Brain microvascular endothelial cell (primary cell): ENCODE results near the gene ATP6V0A1.

Experiments used
- DNase-seq: peaks from one replicate; pipeline ENCODE4 v3.0.0-alpha.2; 2020
- H3K27ac ChIP-seq: fragments of 250-450 bp; sonication (Bioruptor Pico); 2 replicates; pipeline ENCODE4 v1.5.1; 2020; ENCODE audit warnings: mild to moderate bottlenecking, moderate library complexity
- H3K27me3 ChIP-seq: fragments of 250-450 bp; sonication (Bioruptor Pico); replicated peaks from 2 replicates; pipeline ENCODE4 v1.5.1; 2020; ENCODE audit warnings: mild to moderate bottlenecking
- H3K36me3 ChIP-seq: fragments of 250-450 bp; sonication (Bioruptor Pico); replicated peaks from 2 replicates; pipeline ENCODE4 v1.5.1; 2020; ENCODE audit warnings: mild to moderate bottlenecking
- H3K4me3 ChIP-seq: 2 replicates; pipeline ENCODE4 v1.5.1; 2011; ENCODE audit warnings: low read depth, mild to moderate bottlenecking, control low read depth, low read length, moderate library complexity
- in situ Hi-C: cut with HindIII; loops from 2 replicates; pipeline ENCODE4 v1.10.0; 2017; ENCODE audit warnings: low sequenced_read_pairs, low pct_ligation_motif_present
- TF ChIP-seq, protein P1 (sequence below): IDR thresholded peaks from 2 replicates; pipeline ENCODE4 v1.5.1; 2011; ENCODE audit warnings: low read depth, mild to moderate bottlenecking, moderate library complexity, low read length, control low read depth, inconsistent platforms; ENCODE audit errors: missing control alignments

ATP6V0A1 gene

DNA sequence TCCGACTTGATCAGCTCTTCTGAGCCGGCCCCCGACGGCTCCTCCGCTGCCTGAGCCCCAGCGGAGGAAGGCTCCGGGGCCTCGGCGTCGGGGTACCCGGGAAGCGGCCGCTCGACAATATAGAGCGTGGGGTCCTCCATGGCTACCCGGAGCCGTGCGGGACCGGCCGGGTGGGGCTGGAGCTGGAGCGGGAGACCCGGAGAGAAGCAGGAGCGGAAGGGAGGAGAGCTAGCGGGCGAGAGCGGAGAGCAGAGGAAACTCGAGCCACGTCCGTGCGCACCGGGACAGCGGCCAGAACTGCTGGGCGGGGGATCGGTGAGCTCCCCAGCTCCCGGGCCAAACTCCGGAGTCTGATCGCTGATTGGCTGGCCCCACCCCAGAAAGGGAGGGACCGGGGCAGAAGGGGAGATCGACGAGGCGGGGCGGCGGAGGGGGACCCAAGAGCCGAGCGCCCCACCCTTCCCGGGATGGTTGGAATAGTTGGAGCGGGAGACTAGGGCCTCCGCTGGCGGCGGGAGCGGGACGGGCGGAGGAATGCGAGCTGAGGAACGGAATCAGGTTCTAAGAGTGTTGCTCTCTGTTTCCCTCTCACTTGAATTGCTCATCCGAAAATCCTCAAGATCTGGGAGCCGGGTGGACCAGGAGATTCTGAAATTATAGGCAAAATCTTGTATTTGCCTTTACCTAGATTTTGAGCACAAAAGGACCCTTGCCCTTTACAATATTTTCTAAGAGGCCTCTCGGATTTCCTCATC is 35.5 kb upstream of the ATP6V0A1 start, which contains the start of gene CAVIN1:
TSS of gene CAVIN1 (minus strand) at position 299 of the 755 bp plus-strand sequence. CDS start at position 140, 159 bp downstream.
- H3K27me3 ChIP-seq, result no peaks in the 10 kb centered on the region
- in situ Hi-C loops, result no loop called here
- H3K27ac ChIP-seq, result peak within 1 kb of the TSS; percentile 87
- peak within 1 kb of the TSS; percentile 97 for H3K4me3 ChIP-seq
- TF ChIP-seq, protein P1, sequence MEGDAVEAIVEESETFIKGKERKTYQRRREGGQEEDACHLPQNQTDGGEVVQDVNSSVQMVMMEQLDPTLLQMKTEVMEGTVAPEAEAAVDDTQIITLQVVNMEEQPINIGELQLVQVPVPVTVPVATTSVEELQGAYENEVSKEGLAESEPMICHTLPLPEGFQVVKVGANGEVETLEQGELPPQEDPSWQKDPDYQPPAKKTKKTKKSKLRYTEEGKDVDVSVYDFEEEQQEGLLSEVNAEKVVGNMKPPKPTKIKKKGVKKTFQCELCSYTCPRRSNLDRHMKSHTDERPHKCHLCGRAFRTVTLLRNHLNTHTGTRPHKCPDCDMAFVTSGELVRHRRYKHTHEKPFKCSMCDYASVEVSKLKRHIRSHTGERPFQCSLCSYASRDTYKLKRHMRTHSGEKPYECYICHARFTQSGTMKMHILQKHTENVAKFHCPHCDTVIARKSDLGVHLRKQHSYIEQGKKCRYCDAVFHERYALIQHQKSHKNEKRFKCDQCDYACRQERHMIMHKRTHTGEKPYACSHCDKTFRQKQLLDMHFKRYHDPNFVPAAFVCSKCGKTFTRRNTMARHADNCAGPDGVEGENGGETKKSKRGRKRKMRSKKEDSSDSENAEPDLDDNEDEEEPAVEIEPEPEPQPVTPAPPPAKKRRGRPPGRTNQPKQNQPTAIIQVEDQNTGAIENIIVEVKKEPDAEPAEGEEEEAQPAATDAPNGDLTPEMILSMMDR, result no peak
- peaks cover 3% of the 10 kb centered on the region for H3K36me3 ChIP-seq
- DNase-seq, result peak; percentile 93

DNA sequence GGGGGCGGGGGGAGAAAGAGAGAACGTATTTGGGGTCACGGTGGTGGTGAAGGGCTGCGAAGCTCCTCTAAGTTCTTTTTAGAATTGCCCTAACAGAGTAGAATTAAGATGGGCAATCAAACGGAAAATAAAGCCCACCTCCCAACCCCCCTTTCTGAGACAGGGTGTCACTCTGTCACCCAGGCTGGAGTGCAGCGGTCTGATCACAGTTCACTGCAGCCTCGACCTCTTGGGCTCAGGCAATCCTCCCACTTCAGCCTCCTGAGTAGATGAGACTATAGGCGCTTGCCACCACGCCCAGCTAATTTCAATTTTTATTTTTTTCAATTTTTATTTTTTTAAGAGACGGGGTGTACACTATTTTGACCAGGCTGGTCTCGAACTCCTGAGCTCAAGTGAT is 34.9 kb upstream of the ATP6V0A1 start:
- no peak for DNase-seq
- Histone ChIP-seq H3K27ac (no peak overlapping the region), H3K4me3 (peak overlapping the region; percentile 97), H3K36me3 (peaks cover 3% of the 10 kb centered on the region), H3K27me3 (no peaks in the 10 kb centered on the region)
- in situ Hi-C loops, result no loop called here
- TF ChIP-seq, protein P1, result no peak

DNA sequence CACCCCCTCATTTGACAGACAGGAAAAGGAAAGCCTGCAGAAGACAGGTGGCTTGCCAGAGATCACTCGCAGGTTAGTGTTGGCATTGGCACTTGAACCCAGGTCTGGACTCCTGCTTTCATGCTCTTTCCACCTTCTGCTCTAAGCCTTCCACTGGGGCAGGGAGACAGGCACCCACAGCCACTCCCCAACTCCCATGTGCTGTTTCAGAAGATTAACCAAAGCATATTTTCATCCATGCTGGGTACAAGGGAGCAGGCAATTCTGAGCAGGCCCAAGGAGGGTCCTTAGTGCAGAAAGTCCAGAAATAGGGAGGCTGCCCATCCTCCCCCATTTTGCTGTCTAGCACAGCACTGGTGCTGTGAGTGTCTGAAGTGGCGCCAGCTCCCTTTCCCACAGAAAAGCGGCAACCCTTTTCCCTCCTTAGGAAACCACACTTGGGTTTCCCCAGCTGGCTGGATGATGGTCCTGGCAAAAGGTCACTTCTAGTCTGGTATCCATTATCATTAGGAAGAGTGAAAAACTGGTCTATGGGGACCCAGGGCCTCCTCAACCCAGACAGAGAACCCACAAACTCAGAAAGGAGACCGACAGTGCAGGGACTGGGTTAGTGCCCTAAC is 33.6 kb upstream of the ATP6V0A1 start:
- DNase-seq, result no peak
- TF ChIP-seq, protein P1, result no peak
- no peak overlapping the region for H3K4me3 ChIP-seq
- no peaks in the 10 kb centered on the region for H3K27me3 ChIP-seq
- in situ Hi-C loops, result no loop called here
- no peak overlapping the region for H3K27ac ChIP-seq
- peaks cover 3% of the 10 kb centered on the region for H3K36me3 ChIP-seq

DNA sequence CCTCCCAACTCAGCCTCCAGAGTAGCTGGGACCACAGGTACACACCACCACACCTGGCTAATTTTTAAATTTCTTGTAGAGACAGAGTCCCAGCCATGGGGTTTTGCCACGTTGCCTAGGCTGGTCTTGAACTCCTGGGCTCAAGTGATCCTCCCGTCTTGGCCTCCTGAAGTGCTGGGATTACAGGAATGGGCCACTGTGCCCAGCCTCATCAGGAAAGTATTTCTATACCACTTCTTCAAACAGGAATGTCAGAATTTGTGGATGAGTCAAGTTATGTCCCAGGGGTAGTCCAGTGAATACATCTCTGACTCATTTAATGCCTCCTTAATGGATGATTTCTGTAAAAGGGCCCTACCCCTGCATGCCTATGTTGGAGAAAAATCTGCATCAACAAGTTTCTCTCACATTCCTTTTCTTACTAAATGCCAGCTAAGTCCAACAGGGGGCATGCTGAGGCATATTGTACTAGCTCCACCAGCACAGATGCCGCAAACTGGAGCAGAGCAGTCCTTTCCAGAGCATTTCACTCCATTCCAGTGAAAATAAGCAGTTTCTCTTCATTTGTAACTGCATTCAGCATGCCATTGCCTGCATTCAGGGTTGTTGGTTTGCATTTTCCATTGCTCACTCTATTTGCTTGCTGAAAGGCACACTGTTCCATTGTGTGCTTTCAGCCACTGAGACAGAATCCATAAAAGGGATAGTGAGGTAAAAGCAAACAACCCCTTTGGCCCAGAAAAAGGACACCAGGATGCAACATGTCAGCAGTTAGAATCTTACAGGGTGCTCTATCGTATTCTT is 30.3 kb upstream of the ATP6V0A1 start:
- no peaks in the 10 kb centered on the region for H3K36me3 ChIP-seq
- no peaks in the 10 kb centered on the region for H3K27me3 ChIP-seq
- H3K27ac ChIP-seq, result no peak overlapping the region
- peak; percentile 95 for DNase-seq
- TF ChIP-seq, protein P1, result peak; percentile 85
- in situ Hi-C loops, result no loop called here
- H3K4me3 ChIP-seq, result no peak overlapping the region

DNA sequence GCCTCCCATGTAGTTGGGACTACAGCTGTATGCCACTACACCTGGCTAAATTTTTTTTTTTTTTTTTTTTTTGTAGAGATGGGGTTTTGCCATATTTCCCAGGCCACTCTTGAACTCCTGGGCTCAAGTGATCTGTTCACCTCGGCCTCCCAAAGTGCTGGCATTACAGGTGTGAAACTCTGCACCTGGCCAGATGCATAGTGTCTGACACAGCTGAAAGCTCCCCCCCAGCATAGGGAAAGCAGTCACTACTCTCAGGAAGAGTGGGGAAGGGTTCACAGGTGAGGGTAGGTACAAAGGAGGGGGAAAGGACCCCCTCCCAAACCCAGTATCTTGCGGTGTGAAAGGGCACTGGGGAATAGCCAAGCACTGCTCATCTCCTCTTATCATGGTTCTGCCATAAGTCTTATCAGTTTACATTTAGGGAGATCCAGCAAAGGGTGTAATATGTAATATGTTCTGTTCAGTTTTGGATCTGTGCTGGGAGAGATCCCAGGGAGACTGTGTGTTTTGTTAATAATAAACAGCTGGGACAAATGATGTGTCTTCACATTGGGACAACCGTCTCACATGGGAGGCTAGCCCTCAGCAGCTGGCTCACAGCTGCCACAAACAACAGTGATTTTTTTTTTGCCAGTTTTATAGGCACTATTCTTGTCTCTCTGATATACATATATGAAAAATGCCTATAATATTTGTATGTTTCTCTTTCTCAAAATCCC is 28.8 kb upstream of the ATP6V0A1 start:
- Histone ChIP-seq H3K4me3 (no peak overlapping the region), H3K27me3 (no peaks in the 10 kb centered on the region), H3K36me3 (no peaks in the 10 kb centered on the region), H3K27ac (no peak overlapping the region)
- TF ChIP-seq, protein P1, result no peak
- DNase-seq, result no peak
- in situ Hi-C loops, result no loop called here
